GM20000 (cell line): Measurements from ENCODE around the gene POM121C.
"Not testable (repeated sequence)": the region's sequence is repeated elsewhere in the genome, so short reads cannot be mapped to it uniquely, and the experiment has no call there.

Experiments used
- DNase-seq: peaks from one replicate; pipeline ENCODE4 v3.0.0; 2012; ENCODE audit warnings: low spot score

The POM121C gene

DNA sequence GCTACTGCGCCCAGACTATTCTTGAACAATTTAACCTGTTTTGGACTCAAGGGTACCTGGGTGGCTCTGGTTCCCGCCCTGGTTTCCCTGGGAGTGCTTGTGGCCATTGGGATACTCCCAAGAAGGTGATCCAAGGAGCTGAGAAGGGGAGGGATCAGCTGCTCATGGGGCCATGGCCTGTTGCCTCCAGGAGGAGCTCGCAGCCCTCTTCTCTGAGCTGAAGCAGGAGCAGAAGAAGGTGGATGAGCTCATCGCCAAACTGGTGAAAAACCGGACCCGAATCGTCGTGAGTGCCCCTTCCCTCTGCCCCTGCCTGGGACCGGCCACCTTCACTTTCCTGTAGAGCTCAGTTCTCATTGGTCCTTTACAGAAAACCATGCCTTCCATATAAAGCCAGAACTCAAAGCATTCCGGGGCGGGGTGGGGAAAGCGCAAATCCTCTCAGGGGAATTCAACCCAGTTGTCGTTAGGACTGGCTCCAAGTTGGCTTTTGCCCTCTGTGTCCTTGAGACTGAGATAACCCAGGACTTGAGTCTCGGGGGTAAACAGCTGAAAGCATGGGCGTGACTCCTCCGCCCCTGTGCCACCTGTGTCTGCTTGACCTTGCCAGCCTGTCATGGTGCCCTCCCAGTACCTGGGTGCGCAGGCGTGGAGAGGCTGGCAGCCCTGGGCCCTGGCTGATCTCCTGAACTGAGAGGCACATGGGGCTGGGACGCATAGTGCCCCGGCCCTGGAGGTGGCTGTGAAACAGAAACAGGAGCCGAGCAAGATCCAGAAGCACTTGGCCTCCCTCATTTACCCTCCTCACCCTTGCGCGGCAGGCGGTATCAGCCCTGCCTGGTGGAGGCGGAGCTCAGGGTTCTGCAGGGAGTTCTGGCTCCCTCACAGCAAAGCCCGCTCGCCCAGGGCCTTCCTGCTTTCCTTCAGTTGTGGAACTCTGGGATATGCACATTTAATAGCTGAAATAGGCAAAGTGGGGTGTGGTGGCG, 82.3 kb downstream of the POM121C start:
- DNase-seq = not testable (repeated sequence)

DNA sequence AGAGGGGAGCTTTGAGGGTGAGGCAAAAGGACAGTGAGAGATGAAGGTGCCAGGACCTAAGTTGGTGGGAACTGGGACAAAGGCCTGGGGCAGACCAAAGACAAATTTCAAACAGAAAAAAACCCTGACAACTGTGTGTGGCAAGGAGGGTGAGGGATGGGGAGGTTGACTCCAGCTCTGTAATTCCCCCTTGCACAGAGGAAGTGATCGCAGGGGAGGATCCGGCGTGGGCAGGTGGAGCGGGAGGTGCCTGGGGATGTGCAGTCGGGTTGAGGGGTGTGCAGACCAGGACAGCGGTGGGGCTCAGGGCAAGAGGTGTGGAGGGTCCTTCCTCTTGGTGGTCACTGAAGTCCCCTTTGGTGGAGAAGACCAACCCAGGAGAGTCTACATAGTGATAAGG, 85.5 kb downstream of the POM121C start:
- not testable (repeated sequence) for DNase-seq

DNA sequence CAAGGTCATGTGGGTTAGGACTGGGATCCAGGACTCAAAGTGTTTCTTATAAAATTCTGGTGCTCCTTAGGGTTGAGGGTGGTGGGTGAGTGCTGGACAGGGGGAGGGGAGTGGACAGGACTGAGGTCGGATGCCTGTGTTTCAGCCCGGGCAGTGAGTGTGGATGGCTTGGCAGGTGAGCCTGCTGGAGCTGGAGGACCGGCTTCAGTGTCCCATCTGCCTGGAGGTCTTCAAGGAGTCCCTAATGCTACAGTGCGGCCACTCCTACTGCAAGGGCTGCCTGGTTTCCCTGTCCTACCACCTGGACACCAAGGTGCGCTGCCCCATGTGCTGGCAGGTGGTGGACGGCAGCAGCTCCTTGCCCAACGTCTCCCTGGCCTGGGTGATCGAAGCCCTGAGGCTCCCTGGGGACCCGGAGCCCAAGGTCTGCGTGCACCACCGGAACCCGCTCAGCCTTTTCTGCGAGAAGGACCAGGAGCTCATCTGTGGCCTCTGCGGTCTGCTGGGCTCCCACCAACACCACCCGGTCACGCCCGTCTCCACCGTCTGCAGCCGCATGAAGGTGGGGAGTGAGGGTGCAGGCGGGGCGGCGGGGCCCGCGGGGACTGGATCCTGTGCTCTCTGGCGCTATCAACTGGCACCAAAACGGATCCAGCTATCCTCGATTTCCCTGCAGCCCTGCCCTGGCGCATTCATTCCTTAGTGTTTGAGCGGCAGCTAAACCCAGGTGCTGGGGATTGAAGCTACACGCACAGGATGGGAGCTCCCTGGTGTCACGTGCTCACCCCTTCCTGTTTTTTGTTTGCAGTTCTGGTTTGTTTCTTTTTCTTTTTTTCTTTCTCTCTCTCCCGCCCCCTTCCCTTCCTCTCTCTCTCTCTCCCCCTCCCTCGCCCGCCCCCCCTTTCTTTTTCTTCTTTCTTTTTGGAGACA, 87.1 kb downstream of the POM121C start:
- DNase-seq = not testable (repeated sequence)

DNA sequence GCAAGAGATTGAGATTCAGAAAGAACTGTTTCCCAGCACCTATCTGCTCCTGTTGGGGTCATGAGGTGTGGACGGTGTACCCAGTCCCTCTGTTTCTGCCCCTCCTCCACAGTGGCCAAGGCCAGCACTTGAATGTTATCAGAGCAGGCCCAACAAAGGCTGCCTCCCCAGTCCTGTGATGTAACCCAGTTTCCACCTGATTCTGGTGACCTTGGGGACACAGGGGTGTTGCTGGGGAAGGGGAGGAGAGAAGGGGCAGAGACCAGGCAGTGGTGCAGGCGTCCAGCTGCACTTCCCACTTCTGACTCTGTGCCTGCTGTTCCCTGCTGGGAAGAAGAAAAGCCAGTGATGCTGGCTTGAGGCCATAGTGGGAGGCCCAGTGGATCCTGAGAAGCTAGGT, 88.2 kb downstream of the POM121C start:
- DNase-seq = not testable (repeated sequence)

DNA sequence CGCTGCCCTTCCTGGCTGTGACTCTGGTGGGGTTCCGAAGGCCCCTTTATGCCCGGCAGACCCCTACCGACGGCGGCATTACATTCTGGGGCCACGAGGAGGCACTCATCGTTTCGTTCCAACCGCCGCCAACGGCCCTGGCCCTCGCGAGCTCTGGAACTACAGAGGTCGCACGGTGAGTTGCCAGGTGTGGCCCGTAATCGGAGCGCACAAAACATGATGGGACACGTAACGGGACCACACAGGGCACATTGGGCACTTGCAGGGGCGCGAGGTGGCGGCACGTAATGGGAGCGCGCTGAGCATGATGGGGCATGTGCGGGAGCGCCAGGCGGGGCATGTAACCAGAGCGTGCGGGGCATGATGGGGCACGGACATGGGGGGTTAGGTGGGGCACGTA, 90.8 kb downstream of the POM121C start, which contains the start of gene TRIM73:
TRIM73 (plus strand) TSS at position 301 of the 400 bp plus-strand sequence. CDS start 3,305 bp downstream, outside the sequence.
- DNase-seq = not testable (repeated sequence)

DNA sequence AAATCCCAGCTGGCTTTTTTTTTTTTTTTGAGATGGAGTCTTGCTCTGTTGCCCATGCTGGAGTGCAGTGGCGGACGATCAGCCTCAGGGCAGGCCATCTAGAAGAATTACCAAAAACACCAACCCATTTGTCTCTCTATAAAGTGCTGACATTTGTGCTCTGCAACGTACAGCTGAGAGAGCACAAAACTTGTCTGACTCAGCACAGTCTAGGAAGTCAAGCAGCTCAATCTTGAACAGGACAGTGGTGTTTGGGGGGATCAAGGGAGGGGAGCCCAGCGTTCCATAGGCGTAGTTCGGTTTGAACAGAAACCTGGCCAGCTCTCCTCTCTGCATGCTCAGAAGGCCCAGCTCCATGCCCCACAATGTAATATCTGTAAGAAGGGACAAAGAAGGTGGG, 92.9 kb downstream of the POM121C start:
- not testable (repeated sequence) for DNase-seq

DNA sequence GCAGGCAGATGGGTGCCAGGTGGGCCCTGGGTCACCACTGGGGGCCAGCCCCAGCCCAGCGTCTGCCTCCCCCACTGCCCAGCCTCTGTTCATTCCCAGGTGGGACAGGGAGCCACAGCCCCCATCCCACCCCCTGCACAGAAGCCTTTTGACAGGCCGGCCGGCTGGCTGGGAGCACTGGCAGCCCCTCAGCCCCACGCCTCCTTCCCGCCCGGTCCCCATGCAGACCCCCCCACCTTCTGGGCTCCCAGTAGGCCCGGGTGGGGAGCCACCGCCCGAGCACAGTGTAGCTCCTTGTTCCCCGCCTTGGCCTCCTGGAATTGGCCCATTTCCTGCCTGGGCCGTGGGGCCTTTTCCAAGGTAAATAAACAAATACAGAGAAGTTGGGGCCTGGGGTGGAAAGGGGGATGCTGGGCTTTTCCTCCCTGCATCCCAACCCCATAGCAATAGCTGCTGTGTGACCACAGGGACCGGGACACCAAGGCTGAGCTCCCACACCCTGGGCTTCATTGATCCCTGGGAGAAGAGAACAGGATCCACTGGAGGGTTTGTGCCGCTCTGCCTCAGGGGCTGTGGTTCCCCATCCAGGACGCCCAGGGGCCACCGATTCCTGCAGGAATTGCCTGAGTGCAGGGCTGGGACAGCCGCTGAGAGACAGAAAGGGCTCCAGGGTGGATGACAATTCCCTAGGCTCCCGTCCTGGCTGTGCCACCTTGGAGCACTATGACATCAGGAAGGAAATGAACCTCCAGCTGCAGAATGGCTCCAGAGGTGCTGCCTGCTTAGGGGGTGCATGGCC, 111.4 kb downstream of the POM121C start:
- DNase-seq = not testable (repeated sequence)

DNA sequence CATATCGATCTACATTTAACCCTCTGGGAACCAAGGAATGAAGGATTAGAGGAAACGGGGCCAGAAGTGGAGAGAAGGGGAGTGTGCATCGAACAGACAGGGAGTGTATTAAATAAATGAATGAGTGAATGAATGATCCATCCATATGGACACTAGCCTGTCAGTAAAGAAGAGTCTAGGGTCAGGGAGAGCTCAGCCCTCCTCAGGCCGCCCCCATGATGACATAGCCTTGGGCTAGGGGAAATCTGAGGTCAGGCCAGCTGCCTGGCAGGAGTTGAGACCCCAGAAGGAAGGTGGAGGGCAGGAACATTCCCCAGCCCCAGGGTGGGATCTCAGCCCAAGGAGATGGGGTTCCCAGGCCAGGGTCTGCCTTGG, 112.0 kb downstream of the POM121C start:
- DNase-seq = not testable (repeated sequence)

DNA sequence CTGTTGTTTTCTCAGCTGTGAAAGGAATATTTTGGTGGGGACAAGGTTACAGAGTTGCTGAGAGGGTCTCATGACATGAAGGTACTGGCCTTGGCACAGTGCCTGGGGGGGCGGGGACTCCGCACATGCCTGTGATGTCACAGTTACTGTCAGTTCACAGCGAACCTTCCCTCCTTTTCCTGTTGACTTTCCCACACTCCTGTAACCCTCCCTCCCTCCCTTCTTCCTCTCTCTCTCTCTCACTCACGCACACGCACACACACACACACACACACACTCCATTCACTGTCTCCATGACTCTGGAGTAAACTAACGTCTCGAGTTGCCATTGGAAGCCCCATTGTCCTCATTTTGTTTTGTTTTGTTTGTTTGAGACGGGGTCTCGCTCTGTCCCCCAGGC, 118.8 kb downstream of the POM121C start:
- DNase-seq = not testable (repeated sequence)
